Measurements from ENCODE around the gene KCNQ5.

DNA sequence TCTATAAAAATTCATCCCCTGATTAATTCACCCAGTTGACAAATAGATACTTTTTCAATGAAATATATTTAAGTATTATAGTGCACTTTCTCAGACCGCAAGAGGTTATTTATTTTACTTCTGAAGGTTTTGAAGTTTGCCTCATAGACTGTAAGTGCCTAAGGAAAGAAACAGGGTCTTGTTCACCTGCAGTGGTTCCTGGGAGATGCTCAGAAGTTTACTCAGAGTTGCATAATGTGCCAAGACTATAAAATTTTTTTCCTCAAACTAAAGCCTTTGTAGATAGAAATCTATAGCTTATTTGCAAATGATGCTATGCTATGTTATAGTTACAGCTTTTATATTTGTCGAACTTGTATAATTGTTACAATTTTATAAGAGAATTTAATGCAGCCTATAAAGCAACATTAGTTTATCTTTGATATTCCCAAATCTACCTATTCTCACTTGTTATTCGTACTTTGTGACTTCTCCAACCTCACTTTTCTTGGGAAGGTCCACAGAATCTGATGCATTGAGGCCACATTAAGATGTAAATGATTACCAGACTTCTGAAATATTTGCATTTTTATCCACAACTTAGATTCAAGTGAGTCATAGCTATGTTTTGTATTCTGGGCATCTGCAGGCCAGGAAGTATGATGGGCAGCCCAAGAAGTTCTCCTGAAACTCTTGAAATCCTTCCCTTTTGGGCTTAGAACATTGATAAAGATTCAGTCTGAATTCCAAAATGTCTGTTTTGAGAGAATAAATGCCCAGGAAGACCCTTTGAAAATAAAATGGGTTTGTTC lies 35.7 kb downstream of the KCNQ5 start:
- TF ChIP-seq, protein P1, sequence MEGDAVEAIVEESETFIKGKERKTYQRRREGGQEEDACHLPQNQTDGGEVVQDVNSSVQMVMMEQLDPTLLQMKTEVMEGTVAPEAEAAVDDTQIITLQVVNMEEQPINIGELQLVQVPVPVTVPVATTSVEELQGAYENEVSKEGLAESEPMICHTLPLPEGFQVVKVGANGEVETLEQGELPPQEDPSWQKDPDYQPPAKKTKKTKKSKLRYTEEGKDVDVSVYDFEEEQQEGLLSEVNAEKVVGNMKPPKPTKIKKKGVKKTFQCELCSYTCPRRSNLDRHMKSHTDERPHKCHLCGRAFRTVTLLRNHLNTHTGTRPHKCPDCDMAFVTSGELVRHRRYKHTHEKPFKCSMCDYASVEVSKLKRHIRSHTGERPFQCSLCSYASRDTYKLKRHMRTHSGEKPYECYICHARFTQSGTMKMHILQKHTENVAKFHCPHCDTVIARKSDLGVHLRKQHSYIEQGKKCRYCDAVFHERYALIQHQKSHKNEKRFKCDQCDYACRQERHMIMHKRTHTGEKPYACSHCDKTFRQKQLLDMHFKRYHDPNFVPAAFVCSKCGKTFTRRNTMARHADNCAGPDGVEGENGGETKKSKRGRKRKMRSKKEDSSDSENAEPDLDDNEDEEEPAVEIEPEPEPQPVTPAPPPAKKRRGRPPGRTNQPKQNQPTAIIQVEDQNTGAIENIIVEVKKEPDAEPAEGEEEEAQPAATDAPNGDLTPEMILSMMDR (IDR thresholded peaks at IDR 0.05; ENCODE audit: low read length), result no peak
- TF ChIP-seq EZH2 (IDR thresholded peaks at IDR 0.05; ENCODE audit: borderline replicate concordance, low read length), result no peak
